ENCODE measurements around the gene ALKBH3.

GRCh38 chr11:43868852-43869567 is 11.6 kb upstream of the ALKBH3 start:
- TF ChIP-seq CTCF (IDR thresholded peaks at IDR 0.05; ENCODE audit: insufficient read depth, low read length): no peak
- TF ChIP-seq GABPA (IDR thresholded peaks at IDR 0.05; ENCODE audit: low read depth): no peak
